GM12878 (cell line): ENCODE data around the gene DYRK1B. TPM values are rescaled to one million over a fixed set of nuclear protein-coding genes. Genes with fewer than 3 reads are reported as not detected.
A peak's percentile ranks its signal among the peaks of the same experiment; 100 is the strongest.

Experiments used
- ATAC-seq: fragments of 200-7000 bp; cut with Tn5 transposase; 3 replicates; pipeline ENCODE4 v1.9.1; 2020; ENCODE audit warnings: mild to moderate bottlenecking, moderate library complexity
- BruUV-seq: library from RNA; stranded (reverse); fragments of 400-500 nt; replicated peaks from 2 replicates; lab custom pipeline; 2021; lab: Mats Ljungman, UMichigan
- CTCF ChIA-PET: fragments of 300-600 bp; sonication (Branson Sonifier 250); formaldehyde crosslinking; extraction: SDS; loops from one replicate; lab custom pipeline; 2021; ENCODE audit warnings: inconsistent platforms; lab: Yijun Ruan, JAX
- POLR2A ChIA-PET: fragments of 350-600 bp; formaldehyde crosslinking; extraction: SDS; loops from one replicate; lab custom pipeline; 2021; ENCODE audit warnings: inconsistent platforms; lab: Charles Lee
- RAD21 ChIA-PET: fragments of 300-600 bp; sonication (Branson Sonifier 250); formaldehyde crosslinking; loops from one replicate; lab custom pipeline; 2023; ENCODE audit warnings: antibody characterized with exemption; ENCODE audit not compliant: unreplicated experiment; lab: Charles Lee
- SMC1A ChIA-PET: fragments of 300-600 bp; sonication (Branson Sonifier 250); formaldehyde crosslinking; loops from one replicate; lab custom pipeline; 2023; ENCODE audit not compliant: unreplicated experiment, uncharacterized antibody; lab: Charles Lee
- DNase-seq: peaks from one replicate; pipeline ENCODE4 v3.0.0-alpha.2; 2011; ENCODE audit warnings: low read depth, low spot score
- FAIRE-seq: peaks from 3 replicates; lab custom pipeline; 2011; peaks lifted over from hg19 to GRCh38; lab: Jason Lieb, UNC
- H2AFZ ChIP-seq: 2 replicates; pipeline ENCODE4 v1.6.0; 2011; ENCODE audit warnings: low read depth, low read length, control low read depth; ENCODE audit not compliant: control insufficient read depth
- H3K27ac ChIP-seq: 2 replicates; pipeline ENCODE4 v1.5.1; 2011; ENCODE audit warnings: control low read depth; ENCODE audit not compliant: control insufficient read depth, insufficient read depth
- H3K27me3 ChIP-seq, 2 experiments: replicated peaks in 1 of 2; 2 replicates each; pipeline versions ENCODE4 v1.6.0 to v1.6.1; 2011; ENCODE audit warnings: low read length in 1 of 2; ENCODE audit not compliant: control insufficient read depth in 2 of 2, insufficient read depth in 2 of 2
- H3K36me3 ChIP-seq, 2 experiments: 2 replicates each; pipeline ENCODE4 v1.5.1; 2011; ENCODE audit warnings: low read length in 1 of 2; ENCODE audit not compliant: control insufficient read depth in 2 of 2, insufficient read depth in 2 of 2
- H3K4me1 ChIP-seq: 2 replicates; pipeline ENCODE4 v1.6.1; 2011; ENCODE audit warnings: mild to moderate bottlenecking, low read length, moderate library complexity, mixed read lengths; ENCODE audit not compliant: control insufficient read depth, insufficient read depth
- H3K4me2 ChIP-seq: 2 replicates; pipeline ENCODE4 v1.6.0; 2011; ENCODE audit warnings: control low read depth; ENCODE audit not compliant: control insufficient read depth, insufficient read depth
- H3K4me3 ChIP-seq: fragments of 200-600 bp; sonication (generic); 2 replicates; pipeline ENCODE4 v1.5.1; 2016
- H3K79me2 ChIP-seq: 2 replicates; pipeline ENCODE4 v1.6.0; 2011; ENCODE audit warnings: low read length; ENCODE audit not compliant: control insufficient read depth, insufficient read depth
- H3K9ac ChIP-seq: 2 replicates; pipeline ENCODE4 v1.8.0; 2011; ENCODE audit warnings: low read length, control low read depth, mixed read lengths; ENCODE audit not compliant: control insufficient read depth, insufficient read depth
- H3K9me3 ChIP-seq: replicated peaks from 3 replicates; pipeline ENCODE4 v1.5.1; 2011; ENCODE audit warnings: mild to moderate bottlenecking, low read length; ENCODE audit not compliant: control insufficient read depth, insufficient read depth
- H4K20me1 ChIP-seq: 2 replicates; pipeline ENCODE4 v1.6.0; 2011; ENCODE audit not compliant: control insufficient read depth, insufficient read depth
- CEBPB ChIP-seq, 2 experiments: fragments of 150-350 bp in 1 of 2; IDR thresholded peaks; 2 replicates each; pipeline ENCODE4 v1.6.1; 2012 to 2014; ENCODE audit warnings: low read depth in 2 of 2, low read length in 2 of 2, borderline replicate concordance in 1 of 2, inconsistent platforms in 1 of 2
- CEBPZ ChIP-seq: fragments of 150-350 bp; IDR thresholded peaks from 2 replicates; pipeline ENCODE4 v1.6.1; 2016; ENCODE audit warnings: low read depth, low read length
- FOS ChIP-seq: IDR thresholded peaks from 3 replicates; pipeline ENCODE4 v1.6.1; 2011; ENCODE audit warnings: borderline replicate concordance; ENCODE audit not compliant: insufficient read length; ENCODE audit errors: extremely low read depth
- IRF4 ChIP-seq: IDR thresholded peaks from 2 replicates; pipeline ENCODE4 v1.6.1; 2011; ENCODE audit warnings: low read depth, low read length
- IRF5 ChIP-seq: fragments of 450-650 bp; IDR thresholded peaks from 2 replicates; pipeline ENCODE4 v1.6.1; 2017; ENCODE audit warnings: borderline replicate concordance
- RB1 ChIP-seq: fragments of 450-650 bp; formaldehyde crosslinking; IDR thresholded peaks from 2 replicates; pipeline ENCODE4 v1.6.1; 2017; ENCODE audit warnings: mild to moderate bottlenecking, borderline replicate concordance
- SP1 ChIP-seq: IDR thresholded peaks from one replicate; pipeline ENCODE4 v1.6.1; 2011; ENCODE audit warnings: low read depth, low read length
- SPI1 ChIP-seq: IDR thresholded peaks from 2 replicates; pipeline ENCODE4 v1.6.1; 2011; ENCODE audit warnings: low read depth, mild to moderate bottlenecking, low read length, moderate library complexity, borderline replicate concordance; ENCODE audit not compliant: insufficient read depth
- SRF ChIP-seq, 2 experiments: IDR thresholded peaks; 2 replicates each; pipeline ENCODE4 v1.6.1; 2011; ENCODE audit warnings: low read depth in 2 of 2, low read length in 2 of 2, mild to moderate bottlenecking in 1 of 2, moderate library complexity in 1 of 2
- ZNF384 ChIP-seq: IDR thresholded peaks from 2 replicates; pipeline ENCODE4 v1.6.1; 2012; ENCODE audit warnings: low read depth, mild to moderate bottlenecking, low read length, improper control_type of control experiment, borderline replicate concordance
- ZNF592 ChIP-seq: fragments of 450-650 bp; IDR thresholded peaks from 2 replicates; pipeline ENCODE4 v1.6.1; 2017; ENCODE audit warnings: mild to moderate bottlenecking, moderate library complexity
- WGBS: methylation state at CpG from one replicate; pipeline ENCODE4 v1.1.6; 2016; ENCODE audit warnings: low lambda C conversion rate; ENCODE audit not compliant: insufficient replicate concordance, insufficient coverage; ENCODE audit errors: missing lambda C conversion rate; 5-methylcytosine and 5-hydroxymethylcytosine counted together
- in situ Hi-C: fragments of 300-500 bp; cut with MboI; formaldehyde crosslinking; loops from 9 replicates; pipeline ENCODE4 v1.14.3; 2018; ENCODE audit warnings: mixed read lengths
- intact Hi-C: fragments of 100-400 bp; cut with micrococcal nuclease; formaldehyde crosslinking; loops from one replicate; pipeline ENCODE4 v1.14.2; 2022; ENCODE audit not compliant: unreplicated experiment
- polyA plus RNA-seq, 11 experiments: library from polyadenylated mRNA; depleted of rRNA in 4 of 11; unstranded in 6 of 11; stranded (reverse) in 5 of 11; fragments of >200 nt; fragmentation: Nextera tagmentation in 4 of 11; fragmentation: Illumina TruSeq in 1 of 11; extraction: Ambion mirVana in 4 of 11; extraction: Trizol in 1 of 11; gene quantifications; 1 replicate in 1 of 11; 2 replicates in 10 of 11; pipeline versions ENCODE4 v1.2.1 to v1.2.3, GENCODE V29; 2011 to 2016; ENCODE audit warnings: inconsistent platforms in 2 of 11, missing spikeins in 2 of 11, low read depth in 1 of 11
- total RNA-seq, 4 experiments: library from RNA; depleted of rRNA in 3 of 4; stranded (reverse); fragments of >200 nt in 3 of 4; fragmentation: Illumina TruSeq in 1 of 4; extraction: Trizol in 1 of 4; gene quantifications; 2 replicates each; pipeline versions ENCODE4 v1.2.1 to v1.2.3, GENCODE V29; 2013 to 2021

DYRK1B gene
- total and polyA plus RNA-seq, 10 of the 15 experiments (the other 5 are each of a cell fraction or from before 2014, with no cell fraction given), result 0.07 to 10.2 (median 3.4) TPM; not detected in 1

- no peak for TF ChIP-seq CEBPZ
These were observed 53.1 kb downstream of the DYRK1B start (continued) for GRCh38 chr19:39780894-39781293.

- in situ Hi-C loops, result no loop called here
- TF ChIP-seq IRF5 (no peak), RB1 (no peak), SP1 (no peak), ZNF384 (no peak), SRF (IDR thresholded peaks at IDR 0.05; ENCODE audit: low read depth in 2 of 2, low read length in 2 of 2) (peak in 1 of 2 experiments; percentile 79; a peak in 2 of 4 replicates), IRF4 (peak; percentile 75; the same call in 1 of the 2 replicates), SPI1 (no peak), ZNF592 (no peak), CEBPB (IDR thresholded peaks at IDR 0.05; ENCODE audit: borderline replicate concordance in 1 of 2, low read depth in 2 of 2, low read length in 2 of 2) (no peak), FOS (no peak)
These were observed 55.2 kb downstream of the DYRK1B start, which contains the start of gene LEUTX for GRCh38 chr19:39778763-39779162. TSS of gene LEUTX (plus strand) at chr19:39778854. CDS start at chr19:39778921, 67 bp downstream.

More at GRCh38 chr19:39778763-39779162, 55.2 kb downstream of the DYRK1B start, which contains the start of gene LEUTX:
- FAIRE-seq (peak; percentile 69), ATAC-seq (peak; percentile 93), DNase-seq (peak; percentile 55)
- intact Hi-C loops, result no loop called here
- no peaks in the 10 kb centered on the region for H3K9me3 ChIP-seq
- BruUV-seq, result no TSS peak
- SMC1A ChIA-PET, result interaction anchor here (1.0 to 1.8 kb wide), 2 partner anchors 9 to 55 kb away, joined by 3 to 7 read pairs; partner anchors contain the start of gene DYRK1B
- H4K20me1 ChIP-seq, result no peaks in the 10 kb centered on the region
- H3K9ac ChIP-seq, result no peak within 1 kb of the TSS
- H3K4me3 ChIP-seq, result 0 out of 2 replicates have a peak within 1 kb of the TSS, but pooled peaks have one; percentile 0
- 3% methylated on average over 4 of the region's 4 CpGs for WGBS
- H3K36me3 ChIP-seq, result no peaks in the 10 kb centered on the region
- CTCF ChIA-PET, result interaction anchor here (0.6 to 2.0 kb wide), 5 partner anchors 9 to 227 kb away, joined by 3 to 11 read pairs (median 3); no protein-coding TSS in a partner anchor
- H3K27ac ChIP-seq, result no peak within 1 kb of the TSS
- no peaks in the 10 kb centered on the region for H3K79me2 ChIP-seq
- POLR2A ChIA-PET, result no interaction called here
- H3K27me3 ChIP-seq, result no peaks in the 10 kb centered on the region
- peak within 1 kb of the TSS; percentile 35 for H3K4me2 ChIP-seq
- no peak within 1 kb of the TSS for H2AFZ ChIP-seq
- RAD21 ChIA-PET, result interaction anchor here (1.0 to 1.7 kb wide), 2 partner anchors 13 to 65 kb away, joined by 4 to 11 read pairs; no protein-coding TSS in a partner anchor
- peaks cover 17% of the 10 kb centered on the region for H3K4me1 ChIP-seq
